ENCODE results near the gene TRAPPC2L. TPM values are rescaled to one million over a fixed set of nuclear protein-coding genes. Genes with fewer than 3 reads are reported as not detected.

The TRAPPC2L gene
- total and polyA plus RNA-seq, 2 of the 13 experiments (the other 11 are each of a cell fraction or from before 2014, with no cell fraction given): 96.3 to 107 TPM

DNA sequence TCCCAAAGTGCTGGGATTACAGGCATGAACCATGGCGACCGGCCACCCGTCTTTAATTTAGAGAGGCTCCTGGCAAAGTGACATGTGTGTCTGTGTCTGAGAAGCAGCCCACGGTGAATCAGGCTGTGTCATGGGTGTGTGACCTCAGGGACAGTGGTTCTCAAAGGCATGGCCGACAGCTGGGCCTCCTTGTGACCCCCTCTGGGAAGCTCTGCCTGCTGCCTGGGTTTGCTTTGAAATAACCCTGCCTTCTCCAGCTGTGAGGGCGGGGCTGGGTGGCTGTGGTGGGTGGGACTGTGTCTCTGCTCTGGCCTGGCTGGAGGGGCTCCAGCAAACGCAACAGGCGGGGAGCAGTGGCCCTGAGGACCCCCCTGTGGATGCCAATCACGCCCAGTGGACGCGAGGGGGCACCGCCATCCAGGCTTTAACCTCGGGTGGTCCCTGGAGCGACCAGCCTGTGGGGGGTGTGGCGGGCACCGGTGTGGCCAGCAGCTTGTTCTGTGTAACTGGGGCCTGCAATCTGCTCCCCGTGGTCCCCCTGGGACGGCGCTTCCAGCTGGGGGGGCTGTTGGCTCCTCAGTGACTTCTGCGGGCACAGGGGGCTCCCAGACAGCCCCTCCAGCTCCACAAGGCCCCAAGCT, 36.4 kb upstream of the TRAPPC2L start (continued):
- TF ChIP-seq, protein P1, sequence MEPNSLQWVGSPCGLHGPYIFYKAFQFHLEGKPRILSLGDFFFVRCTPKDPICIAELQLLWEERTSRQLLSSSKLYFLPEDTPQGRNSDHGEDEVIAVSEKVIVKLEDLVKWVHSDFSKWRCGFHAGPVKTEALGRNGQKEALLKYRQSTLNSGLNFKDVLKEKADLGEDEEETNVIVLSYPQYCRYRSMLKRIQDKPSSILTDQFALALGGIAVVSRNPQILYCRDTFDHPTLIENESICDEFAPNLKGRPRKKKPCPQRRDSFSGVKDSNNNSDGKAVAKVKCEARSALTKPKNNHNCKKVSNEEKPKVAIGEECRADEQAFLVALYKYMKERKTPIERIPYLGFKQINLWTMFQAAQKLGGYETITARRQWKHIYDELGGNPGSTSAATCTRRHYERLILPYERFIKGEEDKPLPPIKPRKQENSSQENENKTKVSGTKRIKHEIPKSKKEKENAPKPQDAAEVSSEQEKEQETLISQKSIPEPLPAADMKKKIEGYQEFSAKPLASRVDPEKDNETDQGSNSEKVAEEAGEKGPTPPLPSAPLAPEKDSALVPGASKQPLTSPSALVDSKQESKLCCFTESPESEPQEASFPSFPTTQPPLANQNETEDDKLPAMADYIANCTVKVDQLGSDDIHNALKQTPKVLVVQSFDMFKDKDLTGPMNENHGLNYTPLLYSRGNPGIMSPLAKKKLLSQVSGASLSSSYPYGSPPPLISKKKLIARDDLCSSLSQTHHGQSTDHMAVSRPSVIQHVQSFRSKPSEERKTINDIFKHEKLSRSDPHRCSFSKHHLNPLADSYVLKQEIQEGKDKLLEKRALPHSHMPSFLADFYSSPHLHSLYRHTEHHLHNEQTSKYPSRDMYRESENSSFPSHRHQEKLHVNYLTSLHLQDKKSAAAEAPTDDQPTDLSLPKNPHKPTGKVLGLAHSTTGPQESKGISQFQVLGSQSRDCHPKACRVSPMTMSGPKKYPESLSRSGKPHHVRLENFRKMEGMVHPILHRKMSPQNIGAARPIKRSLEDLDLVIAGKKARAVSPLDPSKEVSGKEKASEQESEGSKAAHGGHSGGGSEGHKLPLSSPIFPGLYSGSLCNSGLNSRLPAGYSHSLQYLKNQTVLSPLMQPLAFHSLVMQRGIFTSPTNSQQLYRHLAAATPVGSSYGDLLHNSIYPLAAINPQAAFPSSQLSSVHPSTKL (CRISPR knock-in tag; IDR thresholded peaks at IDR 0.05): no peak
- TF ChIP-seq THAP11 (CRISPR knock-in tag; IDR thresholded peaks at IDR 0.05) (no peak), ZFP1 (CRISPR knock-in tag; IDR thresholded peaks at IDR 0.05) (no peak), ZNF274 (CRISPR knock-in tag; IDR thresholded peaks at IDR 0.05) (no peak), GTF2F1 (IDR thresholded peaks at IDR 0.05; ENCODE audit: low read length) (no peak), ZSCAN21 (CRISPR knock-in tag; IDR thresholded peaks at IDR 0.05; ENCODE audit: borderline replicate concordance) (no peak), SRY (CRISPR knock-in tag; IDR thresholded peaks at IDR 0.05) (no peak)
- TF ChIP-seq, protein P2, sequence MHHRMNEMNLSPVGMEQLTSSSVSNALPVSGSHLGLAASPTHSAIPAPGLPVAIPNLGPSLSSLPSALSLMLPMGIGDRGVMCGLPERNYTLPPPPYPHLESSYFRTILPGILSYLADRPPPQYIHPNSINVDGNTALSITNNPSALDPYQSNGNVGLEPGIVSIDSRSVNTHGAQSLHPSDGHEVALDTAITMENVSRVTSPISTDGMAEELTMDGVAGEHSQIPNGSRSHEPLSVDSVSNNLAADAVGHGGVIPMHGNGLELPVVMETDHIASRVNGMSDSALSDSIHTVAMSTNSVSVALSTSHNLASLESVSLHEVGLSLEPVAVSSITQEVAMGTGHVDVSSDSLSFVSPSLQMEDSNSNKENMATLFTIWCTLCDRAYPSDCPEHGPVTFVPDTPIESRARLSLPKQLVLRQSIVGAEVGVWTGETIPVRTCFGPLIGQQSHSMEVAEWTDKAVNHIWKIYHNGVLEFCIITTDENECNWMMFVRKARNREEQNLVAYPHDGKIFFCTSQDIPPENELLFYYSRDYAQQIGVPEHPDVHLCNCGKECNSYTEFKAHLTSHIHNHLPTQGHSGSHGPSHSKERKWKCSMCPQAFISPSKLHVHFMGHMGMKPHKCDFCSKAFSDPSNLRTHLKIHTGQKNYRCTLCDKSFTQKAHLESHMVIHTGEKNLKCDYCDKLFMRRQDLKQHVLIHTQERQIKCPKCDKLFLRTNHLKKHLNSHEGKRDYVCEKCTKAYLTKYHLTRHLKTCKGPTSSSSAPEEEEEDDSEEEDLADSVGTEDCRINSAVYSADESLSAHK (CRISPR knock-in tag; IDR thresholded peaks at IDR 0.05; ENCODE audit: borderline replicate concordance): no peak

Data from HepG2 (cell line).